Vagina (tissue), 2 donors: ENCODE data around the gene ARMH4. TPM values are rescaled to one million over a fixed set of nuclear protein-coding genes. Genes with fewer than 3 reads are reported as not detected.

Experiments
- DNase-seq, 2 donors: peaks; one replicate each; pipeline ENCODE4 v3.0.0-alpha.2; 2017; ENCODE audit errors: extremely low spot score in 2 of 2
- H3K27ac ChIP-seq: fragments of 200-600 bp; sonication (generic); one replicate; pipeline ENCODE4 v1.5.1; 2019
- H3K27me3 ChIP-seq: fragments of 200-600 bp; sonication (generic); one replicate; pipeline ENCODE4 v1.5.1; 2019
- H3K36me3 ChIP-seq, 2 donors: fragments of 200-600 bp; sonication (generic); one replicate each; pipeline ENCODE4 v1.5.1; 2017 to 2019
- H3K4me1 ChIP-seq: fragments of 200-600 bp; sonication (generic); one replicate; pipeline ENCODE4 v1.5.1; 2019
- H3K4me3 ChIP-seq, 2 donors: fragments of 200-600 bp; sonication (generic); 1 replicate in 1 of 2; 2 replicates in 1 of 2; pipeline ENCODE4 v1.5.1; 2016 to 2019
- H3K9me3 ChIP-seq: fragments of 200-600 bp; sonication (generic); one replicate; pipeline ENCODE4 v1.5.1; 2019
- POLR2A ChIP-seq, 2 donors: fragments of 450-650 bp; IDR thresholded peaks; one replicate each; pipeline ENCODE4 v1.6.1; 2017; ENCODE audit warnings: antibody characterized with exemption in 2 of 2, mild to moderate bottlenecking in 2 of 2, moderate library complexity in 2 of 2
- POLR2AphosphoS5 ChIP-seq, 2 donors: sonication (generic); formaldehyde crosslinking; IDR thresholded peaks; one replicate each; pipeline ENCODE4 v1.9.0; 2017; ENCODE audit warnings: antibody characterized with exemption in 2 of 2, mild to moderate bottlenecking in 2 of 2, low read depth in 1 of 2; ENCODE audit not compliant: insufficient read depth in 1 of 2
- intact Hi-C: fragments of 100-400 bp; cut with DNase I; formaldehyde crosslinking; loops from one replicate; pipeline ENCODE4 v1.15.1; 2023
- total RNA-seq: library from RNA; depleted of rRNA; stranded (reverse); fragments of >200 nt; gene quantifications from one replicate; pipeline ENCODE4 v1.2.3, GENCODE V29; 2016
- TF ChIP-seq, protein P1 (sequence below), 3 experiments: fragments of 450-650 bp in 2 of 3; fragments of 200-600 bp in 1 of 3; sonication (generic) in 1 of 3; IDR thresholded peaks; one replicate each; pipeline ENCODE4 v1.5.1; 2017 to 2019; ENCODE audit warnings: antibody characterized with exemption in 3 of 3, mild to moderate bottlenecking in 2 of 3, moderate library complexity in 2 of 3

The ARMH4 gene
- total RNA-seq, 1 donor from 2014 or later: 5.2 TPM

DNA sequence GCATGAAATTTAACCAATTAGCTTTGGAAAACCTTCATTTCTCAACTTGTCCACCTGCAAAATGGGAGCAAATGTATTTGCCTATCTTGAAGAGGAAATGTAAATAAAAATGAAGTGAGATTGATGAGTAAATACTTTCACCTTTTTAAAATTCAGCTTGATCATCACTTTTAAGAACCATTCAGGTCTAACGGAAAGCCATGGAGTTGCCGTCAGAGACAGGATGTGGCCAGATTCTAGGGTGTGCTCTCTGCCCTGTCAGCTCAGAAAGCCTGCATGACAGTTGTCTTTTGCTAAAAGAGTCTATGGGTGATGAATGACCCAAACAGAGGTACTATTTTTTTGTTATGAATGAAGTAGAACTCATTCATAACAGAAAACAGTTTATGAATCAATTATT is 181.8 kb downstream of the ARMH4 start:
- TF ChIP-seq, protein P1, sequence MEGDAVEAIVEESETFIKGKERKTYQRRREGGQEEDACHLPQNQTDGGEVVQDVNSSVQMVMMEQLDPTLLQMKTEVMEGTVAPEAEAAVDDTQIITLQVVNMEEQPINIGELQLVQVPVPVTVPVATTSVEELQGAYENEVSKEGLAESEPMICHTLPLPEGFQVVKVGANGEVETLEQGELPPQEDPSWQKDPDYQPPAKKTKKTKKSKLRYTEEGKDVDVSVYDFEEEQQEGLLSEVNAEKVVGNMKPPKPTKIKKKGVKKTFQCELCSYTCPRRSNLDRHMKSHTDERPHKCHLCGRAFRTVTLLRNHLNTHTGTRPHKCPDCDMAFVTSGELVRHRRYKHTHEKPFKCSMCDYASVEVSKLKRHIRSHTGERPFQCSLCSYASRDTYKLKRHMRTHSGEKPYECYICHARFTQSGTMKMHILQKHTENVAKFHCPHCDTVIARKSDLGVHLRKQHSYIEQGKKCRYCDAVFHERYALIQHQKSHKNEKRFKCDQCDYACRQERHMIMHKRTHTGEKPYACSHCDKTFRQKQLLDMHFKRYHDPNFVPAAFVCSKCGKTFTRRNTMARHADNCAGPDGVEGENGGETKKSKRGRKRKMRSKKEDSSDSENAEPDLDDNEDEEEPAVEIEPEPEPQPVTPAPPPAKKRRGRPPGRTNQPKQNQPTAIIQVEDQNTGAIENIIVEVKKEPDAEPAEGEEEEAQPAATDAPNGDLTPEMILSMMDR (IDR thresholded peaks at IDR 0.05): no peak
- TF ChIP-seq POLR2AphosphoS5 (IDR thresholded peaks at IDR 0.05; ENCODE audit: insufficient read depth in 1 of 2, low read depth in 1 of 2): no peak
- TF ChIP-seq POLR2A (IDR thresholded peaks at IDR 0.05): no peak
- intact Hi-C loops: no loop called here

DNA sequence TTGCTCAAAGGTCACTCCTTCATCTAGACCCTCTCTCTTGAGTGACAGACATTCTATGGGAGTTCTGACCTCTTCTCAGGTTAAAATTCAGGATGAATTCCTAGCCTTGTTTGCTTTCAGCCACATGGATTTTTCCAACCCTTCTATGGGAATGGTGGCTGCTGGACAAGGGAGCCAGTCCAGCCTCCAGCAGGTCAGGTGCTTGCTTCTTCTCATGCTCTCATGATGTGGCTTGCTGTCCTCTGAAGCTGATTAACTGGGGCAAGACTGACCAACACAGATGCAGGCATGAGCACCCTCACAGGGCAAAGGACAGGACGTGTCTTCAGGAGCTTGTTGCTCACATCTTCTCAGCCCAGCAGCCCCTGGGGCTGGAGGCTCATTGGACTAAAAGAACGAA is 188.9 kb downstream of the ARMH4 start:
- H3K9me3 ChIP-seq: no peaks in the 10 kb centered on the region
- H3K4me1 ChIP-seq: no peaks in the 10 kb centered on the region
- no peak overlapping the region for H3K4me3 ChIP-seq
- H3K27ac ChIP-seq: peak overlapping the region; percentile 21
- no peaks in the 10 kb centered on the region for H3K36me3 ChIP-seq
- no peak for DNase-seq
- no peaks in the 10 kb centered on the region for H3K27me3 ChIP-seq
- intact Hi-C loops: no loop called here
- TF ChIP-seq, protein P1 (IDR thresholded peaks at IDR 0.05): no peak
- peak in 1 of 2 donors; percentile 49 for TF ChIP-seq POLR2AphosphoS5 (IDR thresholded peaks at IDR 0.05; ENCODE audit: insufficient read depth in 1 of 2, low read depth in 1 of 2)

More for the DNA sequence above, 181.8 kb downstream of the ARMH4 start:
- DNase-seq: no peak
- H3K4me3 ChIP-seq: no peak overlapping the region
- no peak overlapping the region for H3K27ac ChIP-seq
- no peaks in the 10 kb centered on the region for H3K36me3 ChIP-seq
- H3K27me3 ChIP-seq: no peaks in the 10 kb centered on the region
- no peaks in the 10 kb centered on the region for H3K9me3 ChIP-seq
- no peaks in the 10 kb centered on the region for H3K4me1 ChIP-seq

DNA sequence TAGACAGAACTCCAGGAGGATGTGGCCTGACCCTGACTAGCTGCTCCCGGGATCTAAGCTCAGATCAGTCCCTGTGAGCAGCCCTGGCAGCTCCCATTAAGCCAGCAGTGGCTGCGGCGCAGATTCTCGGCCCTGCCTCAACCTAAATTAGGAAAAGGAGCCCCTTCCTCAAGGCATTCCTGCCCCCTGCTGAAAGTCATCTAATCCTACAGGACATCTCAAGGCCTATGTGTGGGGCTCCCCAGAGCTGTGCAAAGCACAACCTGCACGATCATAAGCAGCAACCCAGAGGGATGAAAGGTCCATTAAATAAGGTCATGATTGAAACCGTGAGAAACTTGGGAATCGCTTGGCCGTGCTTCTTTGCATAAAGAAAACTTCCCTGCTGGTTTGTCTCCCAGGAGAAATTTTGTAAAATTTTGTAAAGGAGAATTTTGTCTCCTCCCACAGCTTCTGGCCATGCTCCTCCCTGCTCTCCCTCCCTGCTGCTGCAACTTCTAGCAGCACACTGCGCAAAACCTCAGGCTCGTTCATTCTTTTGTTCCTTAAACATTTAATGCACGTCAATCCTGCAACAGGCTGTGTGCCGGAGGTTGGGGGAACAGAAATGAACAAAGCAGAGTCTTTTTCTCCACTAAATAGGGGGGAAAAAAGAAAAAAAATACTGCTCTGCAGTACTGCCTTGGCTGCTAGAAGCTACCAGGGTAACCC is 189.5 kb downstream of the ARMH4 start:
- Histone ChIP-seq H3K9me3 (no peaks in the 10 kb centered on the region), H3K4me1 (no peaks in the 10 kb centered on the region), H3K27me3 (no peaks in the 10 kb centered on the region), H3K36me3 (no peaks in the 10 kb centered on the region), H3K27ac (peak overlapping the region; percentile 11), H3K4me3 (no peak overlapping the region)
- no peak for DNase-seq
- TF ChIP-seq, protein P1 (IDR thresholded peaks at IDR 0.05): no peak
- TF ChIP-seq POLR2A (IDR thresholded peaks at IDR 0.05) (no peak), POLR2AphosphoS5 (IDR thresholded peaks at IDR 0.05; ENCODE audit: insufficient read depth in 1 of 2, low read depth in 1 of 2) (no peak)
- intact Hi-C loops: no loop called here

DNA sequence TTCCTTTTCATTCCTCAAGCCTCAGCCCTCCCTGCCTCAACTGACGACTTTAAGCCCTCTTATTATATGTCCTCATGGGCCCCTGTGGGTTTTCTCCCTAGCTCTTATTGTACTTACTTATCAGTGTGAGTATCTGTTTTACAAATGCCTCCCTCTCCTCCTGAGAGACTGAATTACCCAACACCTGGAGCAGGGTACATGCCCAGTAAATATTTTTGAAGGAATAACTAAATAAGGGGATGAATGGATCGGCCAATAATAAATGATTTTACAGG is 190.3 kb downstream of the ARMH4 start:
- DNase-seq: no peak
- Histone ChIP-seq H3K4me3 (no peak overlapping the region), H3K36me3 (no peaks in the 10 kb centered on the region), H3K27me3 (no peaks in the 10 kb centered on the region), H3K9me3 (no peaks in the 10 kb centered on the region), H3K4me1 (no peaks in the 10 kb centered on the region), H3K27ac (peak overlapping the region; percentile 11)
- intact Hi-C loops: no loop called here
- TF ChIP-seq POLR2A (IDR thresholded peaks at IDR 0.05) (no peak), POLR2AphosphoS5 (IDR thresholded peaks at IDR 0.05; ENCODE audit: insufficient read depth in 1 of 2, low read depth in 1 of 2) (no peak)
- TF ChIP-seq, protein P1 (IDR thresholded peaks at IDR 0.05): no peak

DNA sequence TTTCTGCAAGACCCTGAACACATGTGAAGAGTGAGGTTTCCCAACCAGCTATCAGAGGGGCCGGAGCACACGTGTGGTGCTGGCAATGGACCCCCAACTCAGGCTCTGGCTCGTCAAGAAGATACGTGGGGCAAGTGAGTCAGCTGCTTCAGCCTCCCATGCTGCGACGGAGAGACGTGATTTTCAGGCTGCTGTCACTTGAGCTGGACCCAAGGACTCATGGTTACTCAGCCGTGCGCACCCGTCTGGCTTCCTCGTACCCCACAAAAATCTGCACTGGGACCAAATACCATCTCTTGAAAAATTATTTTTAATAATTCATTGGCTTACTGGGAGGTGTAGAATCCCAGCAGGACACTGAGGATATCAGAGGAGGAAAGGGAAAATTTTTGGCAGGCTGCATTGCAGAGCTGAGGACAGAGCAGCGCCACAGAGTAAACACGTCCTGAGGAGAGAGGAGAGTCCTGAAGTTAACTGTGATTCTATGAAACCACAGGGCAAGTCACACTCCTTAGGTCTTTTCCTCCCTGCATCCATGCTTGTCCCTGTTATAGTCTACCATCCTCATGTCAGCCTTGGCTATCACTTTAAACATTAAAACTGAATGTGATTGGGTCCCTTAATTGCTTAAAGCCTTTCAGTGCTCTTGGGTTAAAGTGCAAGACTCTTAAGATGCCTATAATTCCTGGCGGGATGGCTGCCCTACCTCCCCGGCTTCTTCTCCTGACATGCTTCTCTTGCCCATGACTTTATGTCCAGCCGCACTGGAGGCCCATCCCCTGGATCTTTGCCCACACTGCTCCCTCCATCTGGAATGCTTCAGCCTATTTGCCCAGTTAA is 190.8 kb downstream of the ARMH4 start:
- H3K27ac ChIP-seq: peak overlapping the region; percentile 11
- no peak overlapping the region for H3K4me3 ChIP-seq
- no peak for DNase-seq
- no peaks in the 10 kb centered on the region for H3K27me3 ChIP-seq
- TF ChIP-seq POLR2A (IDR thresholded peaks at IDR 0.05): no peak
- intact Hi-C loops: no loop called here
- no peaks in the 10 kb centered on the region for H3K36me3 ChIP-seq
- H3K9me3 ChIP-seq: no peaks in the 10 kb centered on the region
- H3K4me1 ChIP-seq: no peaks in the 10 kb centered on the region
